DOHH2 (cell line): ENCODE measurements around the gene METTL14.

Experiments
- H3F3A ChIP-seq: fragments of 200-600 bp; sonication (generic), shearing (Covaris generic); 2 replicates; pipeline ENCODE4 v1.6.0; 2016; ENCODE audit warnings: antibody characterized with exemption, mild to moderate bottlenecking; ENCODE audit not compliant: control insufficient read depth, insufficient read depth
- H3K27ac ChIP-seq: fragments of 200-600 bp; sonication (generic); 2 replicates; pipeline ENCODE4 v1.5.1; 2014; ENCODE audit warnings: low read depth, mild to moderate bottlenecking, low read length, moderate library complexity
- H3K27me3 ChIP-seq: fragments of 200-600 bp; sonication (generic); 2 replicates; pipeline ENCODE4 v1.6.1; 2014; ENCODE audit warnings: mild to moderate bottlenecking, low read length, mixed read lengths; ENCODE audit not compliant: control insufficient read depth
- H3K36me3 ChIP-seq: fragments of 200-600 bp; sonication (generic); 2 replicates; pipeline ENCODE4 v1.6.1; 2014; ENCODE audit warnings: mild to moderate bottlenecking, low read length, moderate library complexity, mixed read lengths; ENCODE audit not compliant: control insufficient read depth
- H3K4me1 ChIP-seq: fragments of 200-600 bp; sonication (generic); 2 replicates; pipeline ENCODE4 v1.6.1; 2014; ENCODE audit warnings: mild to moderate bottlenecking, low read length, mixed read lengths; ENCODE audit not compliant: control insufficient read depth
- H3K4me2 ChIP-seq: fragments of 200-600 bp; sonication (generic); 2 replicates; pipeline ENCODE4 v1.6.0; 2014; ENCODE audit warnings: mild to moderate bottlenecking, low read length, moderate library complexity
- H3K4me3 ChIP-seq: fragments of 200-600 bp; sonication (generic); 2 replicates; pipeline ENCODE4 v1.5.1; 2014; ENCODE audit warnings: mild to moderate bottlenecking, low read length, mixed read lengths
- H3K79me2 ChIP-seq: fragments of 200-600 bp; sonication (generic); 2 replicates; pipeline ENCODE4 v1.6.1; 2014; ENCODE audit warnings: mild to moderate bottlenecking, low read length, mixed read lengths; ENCODE audit not compliant: control insufficient read depth
- H3K9me2 ChIP-seq: fragments of 200-600 bp; sonication (generic); replicated peaks from 2 replicates; pipeline ENCODE4 v1.6.1; 2014; ENCODE audit warnings: mild to moderate bottlenecking, low read length, mixed read lengths; ENCODE audit not compliant: control insufficient read depth
- H3K9me3 ChIP-seq: fragments of 200-600 bp; sonication (generic); 2 replicates; pipeline ENCODE4 v1.6.1; 2014; ENCODE audit warnings: antibody characterized with exemption, low read length, mixed read lengths; ENCODE audit not compliant: control insufficient read depth, insufficient read depth
- H4K20me1 ChIP-seq: fragments of 200-600 bp; sonication (generic); 2 replicates; pipeline ENCODE4 v1.6.0; 2014; ENCODE audit warnings: low read depth, mild to moderate bottlenecking, antibody characterized with exemption, low read length, moderate library complexity; ENCODE audit not compliant: control insufficient read depth, insufficient read depth
- CTCF ChIP-seq: fragments of 200-600 bp; sonication (generic); IDR thresholded peaks from one replicate; pipeline ENCODE4 v1.5.1; 2014; ENCODE audit warnings: antibody characterized with exemption, mild to moderate bottlenecking, low read depth, low read length; ENCODE audit not compliant: poor library complexity, severe bottlenecking
- EZH2phosphoT487 ChIP-seq: fragments of 200-600 bp; sonication (generic); IDR thresholded peaks from 2 replicates; pipeline ENCODE4 v1.6.1; 2017; ENCODE audit warnings: borderline replicate concordance, mild to moderate bottlenecking, antibody characterized with exemption, low read length, moderate library complexity, mixed read lengths

Gene METTL14

GRCh38 chr4:118752551-118752950 lies 67.4 kb downstream of the METTL14 start:
- Histone ChIP-seq H3K36me3 (peaks cover 44% of the 10 kb centered on the region), H3K9me2 (no peaks in the 10 kb centered on the region), H3F3A (0 out of 2 replicates have a peak, but pooled peaks cover 2% of the 10 kb centered on the region)

GRCh38 chr4:118753096-118753495 lies 67.9 kb downstream of the METTL14 start:
- H3K9me2 ChIP-seq, result no peaks in the 10 kb centered on the region
- no peak for TF ChIP-seq CTCF
- TF ChIP-seq EZH2phosphoT487, result no peak
- no peaks in the 10 kb centered on the region for H4K20me1 ChIP-seq
- no peak overlapping the region for H3K4me3 ChIP-seq
- H3K4me1 ChIP-seq, result peaks cover 46% of the 10 kb centered on the region
- H3F3A ChIP-seq, result peaks cover 3% of the 10 kb centered on the region
- H3K27ac ChIP-seq, result no peak overlapping the region
- H3K4me2 ChIP-seq, result no peak overlapping the region
- H3K36me3 ChIP-seq, result peaks cover 45% of the 10 kb centered on the region
- no peaks in the 10 kb centered on the region for H3K9me3 ChIP-seq
- H3K79me2 ChIP-seq, result no peaks in the 10 kb centered on the region
- H3K27me3 ChIP-seq, result no peaks in the 10 kb centered on the region

More at GRCh38 chr4:118752551-118752950, 67.4 kb downstream of the METTL14 start:
- Histone ChIP-seq H3K27me3 (no peaks in the 10 kb centered on the region), H3K27ac (no peak overlapping the region), H3K9me3 (no peaks in the 10 kb centered on the region), H3K4me1 (peaks cover 41% of the 10 kb centered on the region), H3K4me3 (no peak overlapping the region), H3K4me2 (no peak overlapping the region), H4K20me1 (no peaks in the 10 kb centered on the region), H3K79me2 (no peaks in the 10 kb centered on the region)
- TF ChIP-seq CTCF (no peak), EZH2phosphoT487 (no peak)

DNA sequence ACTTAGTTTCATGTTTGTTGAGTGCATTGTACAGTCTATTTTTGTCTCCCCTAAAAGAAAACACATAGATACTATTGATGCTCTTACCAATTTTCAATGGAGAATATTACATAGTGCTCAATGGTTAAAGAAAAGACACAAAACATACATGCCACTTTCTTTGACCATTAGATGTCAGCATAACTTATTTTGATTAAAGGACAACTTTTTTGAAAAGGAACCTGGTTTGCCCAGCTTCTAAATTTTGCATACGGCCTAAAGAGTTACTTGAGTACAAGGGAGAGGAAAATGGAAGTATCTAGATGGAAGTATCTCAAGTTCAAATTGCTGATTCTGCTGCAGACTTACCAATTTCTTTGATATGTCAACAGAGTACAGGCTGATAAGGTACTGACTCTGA lies 68.5 kb downstream of the METTL14 start:
- no peaks in the 10 kb centered on the region for H4K20me1 ChIP-seq
- H3K9me3 ChIP-seq, result no peaks in the 10 kb centered on the region
- no peak overlapping the region for H3K4me2 ChIP-seq
- H3F3A ChIP-seq, result peaks cover 8% of the 10 kb centered on the region
- H3K27me3 ChIP-seq, result no peaks in the 10 kb centered on the region
- no peaks in the 10 kb centered on the region for H3K9me2 ChIP-seq
- H3K36me3 ChIP-seq, result peaks cover 45% of the 10 kb centered on the region
- TF ChIP-seq EZH2phosphoT487, result no peak
- TF ChIP-seq CTCF, result no peak
- no peak overlapping the region for H3K27ac ChIP-seq
- H3K4me3 ChIP-seq, result no peak overlapping the region
- peaks cover 48% of the 10 kb centered on the region for H3K4me1 ChIP-seq
- no peaks in the 10 kb centered on the region for H3K79me2 ChIP-seq
